Activated naive CD8-positive, alpha-beta T cell treated with anti-CD3 and anti-CD28 coated beads, Interleukin-2, amount 10 ng/mL, durations not matched to agents 7 days and 5 days (primary cell): ENCODE data around the gene RIPK4. TPM values are rescaled to one million over a fixed set of nuclear protein-coding genes. Genes with fewer than 3 reads are reported as not detected.
"Not testable (repeated sequence)": the region's sequence is repeated elsewhere in the genome, so short reads cannot be mapped to it uniquely, and the experiment has no call there.

ENCODE experiments used
- ATAC-seq: fragments of 150-1000 bp; cut with Tn5 transposase; one replicate; pipeline ENCODE4 v1.10.0; 2021; ENCODE audit warnings: low read depth, moderate library complexity
- POLR2A ChIA-PET: fragments of 350-600 bp; sonication (Branson Sonifier 250); formaldehyde crosslinking; loops from one replicate; lab custom pipeline; 2021; ENCODE audit warnings: antibody characterized with exemption; lab: Charles Lee
- DNase-seq: peaks from one replicate; pipeline ENCODE4 v3.0.0; 2021
- H3K27ac Mint-ChIP-seq: one replicate; pipeline ENCODE4 v1.8.0; 2022; ENCODE audit warnings: mild to moderate bottlenecking, mixed read lengths
- H3K27me3 Mint-ChIP-seq: one replicate; pipeline ENCODE4 v1.8.0; 2022; ENCODE audit warnings: mild to moderate bottlenecking, moderate library complexity, mixed read lengths
- H3K36me3 Mint-ChIP-seq: one replicate; pipeline ENCODE4 v1.8.0; 2021; ENCODE audit warnings: mild to moderate bottlenecking, mixed read lengths
- H3K4me1 Mint-ChIP-seq: one replicate; pipeline ENCODE4 v1.8.0; 2021; ENCODE audit warnings: mixed read lengths
- H3K4me3 Mint-ChIP-seq: one replicate; pipeline ENCODE4 v1.8.0; 2022; ENCODE audit warnings: mild to moderate bottlenecking, moderate library complexity, mixed read lengths
- H3K9me3 Mint-ChIP-seq: one replicate; pipeline ENCODE4 v1.8.0; 2021; ENCODE audit warnings: mixed read lengths
- microRNA-seq: library from miRNA; unstranded; fragments of <30 nt; microRNA quantifications from one replicate; pipeline ENCODE4 v1.2.0, GENCODE V29; 2022
- total RNA-seq, 2 experiments: library from RNA; stranded (reverse); gene quantifications; one replicate each; pipeline ENCODE4 v1.2.3, GENCODE V29; 2021

Gene RIPK4
- total RNA-seq, 2 experiments from 2014 or later: 0.19 to 0.20 TPM

GRCh38 chr21:41699311-41699710, 67.5 kb downstream of the RIPK4 start:
- H3K27me3 Mint-ChIP-seq: peaks cover 3% of the 10 kb centered on the region
- H3K4me1 Mint-ChIP-seq: no peaks in the 10 kb centered on the region
- H3K36me3 Mint-ChIP-seq: no peaks in the 10 kb centered on the region
- DNase-seq: no peak
- H3K27ac Mint-ChIP-seq: no peak overlapping the region
- no peak for ATAC-seq
- H3K9me3 Mint-ChIP-seq: no peaks in the 10 kb centered on the region
- H3K4me3 Mint-ChIP-seq: no peak overlapping the region
- POLR2A ChIA-PET: no interaction called here

GRCh38 chr21:41698071-41698470, 68.8 kb downstream of the RIPK4 start:
- no peak overlapping the region for H3K4me3 Mint-ChIP-seq
- H3K9me3 Mint-ChIP-seq: no peaks in the 10 kb centered on the region
- H3K27ac Mint-ChIP-seq: no peak overlapping the region
- no peak for DNase-seq
- H3K36me3 Mint-ChIP-seq: no peaks in the 10 kb centered on the region
- no peak for ATAC-seq
- H3K27me3 Mint-ChIP-seq: peaks cover 4% of the 10 kb centered on the region
- POLR2A ChIA-PET: no interaction called here
- no peaks in the 10 kb centered on the region for H3K4me1 Mint-ChIP-seq

GRCh38 chr21:41695513-41695912, 71.3 kb downstream of the RIPK4 start:
- no peak for ATAC-seq
- Mint-ChIP-seq H3K4me1 (no peaks in the 10 kb centered on the region), H3K27ac (no peak overlapping the region), H3K36me3 (no peaks in the 10 kb centered on the region), H3K27me3 (peaks cover 8% of the 10 kb centered on the region), H3K9me3 (no peaks in the 10 kb centered on the region), H3K4me3 (no peak overlapping the region)
- POLR2A ChIA-PET: no interaction called here
- no peak for DNase-seq

- H3K4me1 Mint-ChIP-seq, H3K36me3 Mint-ChIP-seq, POLR2A ChIA-PET, H3K27ac Mint-ChIP-seq, DNase-seq, H3K4me3 Mint-ChIP-seq, ATAC-seq, H3K9me3 Mint-ChIP-seq, H3K27me3 Mint-ChIP-seq: not testable (repeated sequence)
These were observed 72.8 kb downstream of the RIPK4 start for GRCh38 chr21:41694042-41694441.

GRCh38 chr21:41692185-41692565, 74.7 kb downstream of the RIPK4 start:
- Mint-ChIP-seq H3K4me3 (no peak overlapping the region), H3K36me3 (no peaks in the 10 kb centered on the region), H3K27me3 (peaks cover 10% of the 10 kb centered on the region), H3K9me3 (no peaks in the 10 kb centered on the region), H3K4me1 (no peaks in the 10 kb centered on the region), H3K27ac (no peak overlapping the region)
- ATAC-seq: no peak
- POLR2A ChIA-PET: no interaction called here
- no peak for DNase-seq

GRCh38 chr21:41691205-41692184, 75.4 kb downstream of the RIPK4 start:
- Mint-ChIP-seq H3K27me3 (peaks cover 13% of the 10 kb centered on the region), H3K4me1 (no peaks in the 10 kb centered on the region), H3K27ac (no peak overlapping the region), H3K36me3 (no peaks in the 10 kb centered on the region), H3K4me3 (no peak overlapping the region), H3K9me3 (no peaks in the 10 kb centered on the region)
- POLR2A ChIA-PET: no interaction called here
- DNase-seq (no peak), ATAC-seq (no peak)

Small RNA genes lying within 50 kb of the gene (microRNA-seq; reads per million reads assigned to microRNA genes)
- gene MIR6814: not detected

Other genes starting within 250 kb of the RIPK4 start
- 10 to 100 TPM; 14.2 to 14.8 TPM for gene PRDM15, start 112.3 kb upstream of the RIPK4 start, total RNA-seq
- gene C2CD2, start 187.0 kb upstream of the RIPK4 start, total RNA-seq: 10 to 100 TPM in 1 of 2 experiments, 1 to 10 TPM in 1; 9.4 to 11.9 TPM
- 10 to 100 TPM; 20.3 to 27.2 TPM for gene ZBTB21, start 243.3 kb upstream of the RIPK4 start, total RNA-seq